Natural killer cell treated with Interleukin-12 subunit alpha and Interleukin-12 subunit beta and Interleukin-15 and Interleukin-18, amount 100 ng/mL, for 72 hours (primary cell): ENCODE results near the gene TMEM79. TPM values are rescaled to one million over a fixed set of nuclear protein-coding genes. Genes with fewer than 3 reads are reported as not detected.

Experiments
- ATAC-seq, 2 donors: fragments of 150-1000 bp; cut with Tn5 transposase in 1 of 2; sonication (Bioruptor Pico), chemical (Tn5 transposase) in 1 of 2; 2 replicates each; pipeline ENCODE4 v1.10.0; 2021
- DNase-seq: peaks from one replicate; pipeline ENCODE4 v3.0.0; 2022; ENCODE audit warnings: low spot score
- H3K27ac Mint-ChIP-seq, 2 donors: 1 replicate in 1 of 2; 2 replicates in 1 of 2; pipeline ENCODE4 v1.8.0; 2022; ENCODE audit warnings: mixed read lengths in 2 of 2, mild to moderate bottlenecking in 1 of 2, moderate library complexity in 1 of 2
- H3K27me3 Mint-ChIP-seq, 2 donors: 1 replicate in 1 of 2; 2 replicates in 1 of 2; pipeline ENCODE4 v1.8.0; 2022; ENCODE audit warnings: mixed read lengths in 2 of 2
- H3K36me3 Mint-ChIP-seq: one replicate; pipeline ENCODE4 v1.8.0; 2022; ENCODE audit warnings: mixed read lengths
- H3K4me1 Mint-ChIP-seq, 2 donors: 1 replicate in 1 of 2; 2 replicates in 1 of 2; pipeline ENCODE4 v1.8.0; 2022; ENCODE audit warnings: low read depth in 2 of 2, mixed read lengths in 2 of 2, mild to moderate bottlenecking in 1 of 2
- H3K4me3 Mint-ChIP-seq: one replicate; pipeline ENCODE4 v1.8.0; 2022; ENCODE audit warnings: mixed read lengths
- H3K9me3 Mint-ChIP-seq: 2 replicates; pipeline ENCODE4 v1.8.0; 2022; ENCODE audit warnings: mixed read lengths
- total RNA-seq, 2 donors: library from RNA; stranded (reverse); gene quantifications; one replicate each; pipeline ENCODE4 v1.2.3, GENCODE V29; 2022

TMEM79 gene
- 10 to 100 TPM in 1 of 2 donors, 1 to 10 TPM in 1; 6.4 to 12.0 TPM for total RNA-seq

DNA sequence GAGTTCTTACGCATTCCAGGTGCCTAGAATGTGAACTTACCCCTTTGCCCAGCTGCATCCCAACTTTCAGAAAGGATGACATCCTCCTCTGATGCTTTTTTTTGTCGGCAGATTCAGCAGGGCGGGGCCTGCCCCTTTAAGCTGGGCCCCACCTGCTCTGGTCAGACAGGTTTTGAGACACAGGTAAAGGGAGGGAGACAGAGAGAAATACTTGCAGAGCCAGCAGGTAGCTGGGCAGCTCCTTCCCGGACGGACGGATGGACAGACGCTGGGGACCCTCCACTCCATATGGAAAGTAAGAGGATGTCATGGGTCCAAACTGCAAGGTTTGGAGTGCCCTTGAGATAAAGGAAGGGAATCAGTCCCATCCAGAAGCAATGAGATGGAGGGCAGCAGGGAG is at the start of gene TMEM79:
TSS of gene TMEM79 (plus strand) at position 214 of the 400 bp plus-strand sequence. CDS start 902 bp downstream, outside the sequence.
- Mint-ChIP-seq H3K4me1 (peaks cover 31 to 35% of the 10 kb centered on the region in 2 donors), H3K27ac (peak within 1 kb of the TSS; percentile 93 to 98), H3K27me3 (no peaks in the 10 kb centered on the region), H3K9me3 (no peaks in the 10 kb centered on the region), H3K36me3 (no peaks in the 10 kb centered on the region), H3K4me3 (peak within 1 kb of the TSS; percentile 99)
- ATAC-seq (no peak), DNase-seq (no peak)

DNA sequence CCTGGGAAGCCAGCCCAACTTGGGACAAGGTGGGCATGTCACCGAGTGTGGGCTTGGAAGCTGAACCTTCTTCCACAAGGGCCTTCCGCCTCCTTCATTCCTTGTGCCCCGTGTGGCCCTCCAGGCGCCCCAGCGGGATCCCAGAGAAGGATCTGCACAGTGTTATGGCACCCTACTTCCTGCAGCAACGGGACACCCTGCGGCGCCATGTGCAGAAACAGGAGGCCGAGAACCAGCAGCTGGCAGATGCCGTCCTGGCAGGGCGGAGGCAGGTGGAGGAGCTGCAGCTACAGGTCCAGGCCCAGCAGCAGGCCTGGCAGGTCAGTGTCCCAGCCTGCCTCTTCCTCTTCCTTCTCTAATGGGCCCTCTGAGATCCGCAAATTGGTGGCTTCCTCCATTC is 48.0 kb upstream of the TMEM79 start:
- no peaks in the 10 kb centered on the region for H3K27me3 Mint-ChIP-seq
- no peak overlapping the region for H3K27ac Mint-ChIP-seq
- H3K4me3 Mint-ChIP-seq, result no peak overlapping the region
- ATAC-seq (no peak), DNase-seq (no peak)
- H3K9me3 Mint-ChIP-seq, result no peaks in the 10 kb centered on the region
- peaks cover 16% of the 10 kb centered on the region for H3K36me3 Mint-ChIP-seq
- H3K4me1 Mint-ChIP-seq, result peaks cover 0 to 8% of the 10 kb centered on the region in 2 donors

DNA sequence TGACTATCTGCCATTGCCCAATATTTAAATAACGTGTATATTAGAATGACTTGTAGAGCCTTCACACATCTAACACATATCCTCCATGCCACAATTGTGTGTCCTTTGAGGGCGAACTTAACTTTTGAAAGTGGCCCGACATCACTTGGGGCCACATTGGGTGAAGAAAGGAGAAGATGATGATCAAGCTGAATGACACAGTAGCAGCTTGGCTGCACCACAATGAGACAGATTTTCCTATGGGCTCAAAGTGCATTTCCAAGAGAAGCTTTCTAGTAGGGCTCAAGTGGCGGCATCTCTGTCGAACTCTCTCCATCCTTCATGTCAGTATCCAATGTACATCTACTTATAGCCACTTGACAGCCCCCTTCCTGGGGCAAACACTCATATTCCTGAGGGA is 45.9 kb upstream of the TMEM79 start:
- H3K36me3 Mint-ChIP-seq, result peaks cover 16% of the 10 kb centered on the region
- H3K27me3 Mint-ChIP-seq, result no peaks in the 10 kb centered on the region
- H3K9me3 Mint-ChIP-seq, result no peaks in the 10 kb centered on the region

DNA sequence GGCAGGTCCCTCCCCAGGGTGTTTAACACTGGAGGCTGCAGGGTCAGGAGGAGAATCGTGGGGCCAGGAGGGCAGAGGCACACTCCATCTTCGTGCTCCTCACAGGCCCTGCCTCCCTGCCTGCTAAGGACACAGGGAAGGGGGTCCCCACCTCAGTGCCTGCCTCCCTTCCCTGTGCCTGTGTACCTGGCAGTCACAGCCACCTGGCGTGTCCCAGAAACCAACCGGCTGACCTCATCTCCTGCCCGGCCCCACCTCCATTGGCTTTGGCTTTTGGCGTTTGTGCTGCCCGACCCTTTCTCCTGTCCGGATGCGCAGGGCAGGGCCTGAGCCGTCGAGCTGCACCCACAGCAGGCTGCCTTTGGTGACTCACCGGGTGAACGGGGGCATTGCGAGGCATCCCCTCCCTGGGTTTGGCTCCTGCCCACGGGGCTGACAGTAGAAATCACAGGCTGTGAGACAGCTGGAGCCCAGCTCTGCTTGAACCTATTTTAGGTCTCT is 42.8 kb upstream of the TMEM79 start:
- Mint-ChIP-seq H3K27me3 (no peaks in the 10 kb centered on the region), H3K4me1 (peaks cover 13 to 20% of the 10 kb centered on the region in 2 donors), H3K9me3 (no peaks in the 10 kb centered on the region), H3K36me3 (peaks cover 16% of the 10 kb centered on the region), H3K27ac (peak overlapping the region in 1 of 2 donors; percentile 37), H3K4me3 (no peak overlapping the region)
- DNase-seq (no peak), ATAC-seq (no peak)

More for the DNA sequence above, 45.9 kb upstream of the TMEM79 start:
- Mint-ChIP-seq H3K4me1 (peaks cover 0 to 9% of the 10 kb centered on the region in 2 donors), H3K4me3 (no peak overlapping the region), H3K27ac (no peak overlapping the region)
- DNase-seq (no peak), ATAC-seq (no peak)

- H3K9me3 Mint-ChIP-seq, result no peaks in the 10 kb centered on the region
- peak within 1 kb of the TSS in 1 of 2 donors; percentile 37 for H3K27ac Mint-ChIP-seq
- H3K4me3 Mint-ChIP-seq, result no peak within 1 kb of the TSS
- no peak for DNase-seq
- peaks cover 15% of the 10 kb centered on the region for H3K36me3 Mint-ChIP-seq
- ATAC-seq, result no peak
- no peaks in the 10 kb centered on the region for H3K27me3 Mint-ChIP-seq
- peaks cover 13 to 20% of the 10 kb centered on the region in 2 donors for H3K4me1 Mint-ChIP-seq
Observed at GRCh38 chr1:156241926-156242325, 42.2 kb upstream of the TMEM79 start, which contains the start of gene BGLAP. Gene BGLAP (plus strand): TSS chr1:156242184. CDS start chr1:156242232, 48 bp downstream.

DNA sequence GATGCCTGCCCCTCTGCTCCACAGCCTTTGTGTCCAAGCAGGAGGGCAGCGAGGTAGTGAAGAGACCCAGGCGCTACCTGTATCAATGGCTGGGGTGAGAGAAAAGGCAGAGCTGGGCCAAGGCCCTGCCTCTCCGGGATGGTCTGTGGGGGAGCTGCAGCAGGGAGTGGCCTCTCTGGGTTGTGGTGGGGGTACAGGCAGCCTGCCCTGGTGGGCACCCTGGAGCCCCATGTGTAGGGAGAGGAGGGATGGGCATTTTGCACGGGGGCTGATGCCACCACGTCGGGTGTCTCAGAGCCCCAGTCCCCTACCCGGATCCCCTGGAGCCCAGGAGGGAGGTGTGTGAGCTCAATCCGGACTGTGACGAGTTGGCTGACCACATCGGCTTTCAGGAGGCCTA is 41.4 kb upstream of the TMEM79 start:
- Mint-ChIP-seq H3K4me3 (no peak overlapping the region), H3K9me3 (no peaks in the 10 kb centered on the region), H3K27ac (no peak overlapping the region), H3K27me3 (no peaks in the 10 kb centered on the region), H3K36me3 (peaks cover 11% of the 10 kb centered on the region), H3K4me1 (peaks cover 13 to 20% of the 10 kb centered on the region in 2 donors)
- ATAC-seq (no peak), DNase-seq (no peak)

- DNase-seq (no peak), ATAC-seq (no peak)
- Mint-ChIP-seq H3K4me1 (peaks cover 13 to 21% of the 10 kb centered on the region in 2 donors), H3K27ac (no peak overlapping the region), H3K9me3 (no peaks in the 10 kb centered on the region), H3K36me3 (peaks cover 6% of the 10 kb centered on the region), H3K27me3 (no peaks in the 10 kb centered on the region), H3K4me3 (no peak overlapping the region)
Observed at GRCh38 chr1:156244126-156244525, 40.0 kb upstream of the TMEM79 start.

- H3K27ac Mint-ChIP-seq, result no peak overlapping the region
Observed at GRCh38 chr1:156244712-156245111, 39.4 kb upstream of the TMEM79 start.

GRCh38 chr1:156245451-156246232 is 38.5 kb upstream of the TMEM79 start:
- H3K27me3 Mint-ChIP-seq, result no peaks in the 10 kb centered on the region
- peak overlapping the region; percentile 81 for H3K4me3 Mint-ChIP-seq
- peaks cover 13 to 21% of the 10 kb centered on the region in 2 donors for H3K4me1 Mint-ChIP-seq
- no peaks in the 10 kb centered on the region for H3K9me3 Mint-ChIP-seq
- DNase-seq (peak; percentile 71), ATAC-seq (peak; percentile 73 to 77)
- peak overlapping the region in 1 of 2 donors; percentile 48 for H3K27ac Mint-ChIP-seq
- no peaks in the 10 kb centered on the region for H3K36me3 Mint-ChIP-seq

More at GRCh38 chr1:156244712-156245111, 39.4 kb upstream of the TMEM79 start:
- ATAC-seq (no peak), DNase-seq (no peak)
- peak overlapping the region; percentile 81 for H3K4me3 Mint-ChIP-seq
- H3K4me1 Mint-ChIP-seq, result peaks cover 13 to 21% of the 10 kb centered on the region in 2 donors
- H3K9me3 Mint-ChIP-seq, result no peaks in the 10 kb centered on the region
- peaks cover 4% of the 10 kb centered on the region for H3K36me3 Mint-ChIP-seq
- no peaks in the 10 kb centered on the region for H3K27me3 Mint-ChIP-seq

GRCh38 chr1:156246241-156246780 is 37.8 kb upstream of the TMEM79 start:
- no peaks in the 10 kb centered on the region for H3K36me3 Mint-ChIP-seq
- no peaks in the 10 kb centered on the region for H3K27me3 Mint-ChIP-seq
- ATAC-seq (no peak), DNase-seq (no peak)
- peaks cover 13 to 18% of the 10 kb centered on the region in 2 donors for H3K4me1 Mint-ChIP-seq
- no peaks in the 10 kb centered on the region for H3K9me3 Mint-ChIP-seq
- no peak overlapping the region for H3K27ac Mint-ChIP-seq
- no peak overlapping the region for H3K4me3 Mint-ChIP-seq

- DNase-seq, result no peak
- Mint-ChIP-seq H3K27ac (no peak overlapping the region), H3K27me3 (no peaks in the 10 kb centered on the region), H3K4me1 (peaks cover 13 to 18% of the 10 kb centered on the region in 2 donors), H3K9me3 (no peaks in the 10 kb centered on the region), H3K36me3 (no peaks in the 10 kb centered on the region), H3K4me3 (no peak overlapping the region)
- no peak for ATAC-seq
Observed at GRCh38 chr1:156246781-156247459, 37.2 kb upstream of the TMEM79 start.

- Mint-ChIP-seq H3K27ac (no peak within 1 kb of the TSS), H3K4me3 (no peak within 1 kb of the TSS), H3K27me3 (no peaks in the 10 kb centered on the region), H3K36me3 (peaks cover 2% of the 10 kb centered on the region), H3K4me1 (peaks cover 13 to 18% of the 10 kb centered on the region in 2 donors), H3K9me3 (no peaks in the 10 kb centered on the region)
- no peak for ATAC-seq
- DNase-seq, result no peak
Observed at GRCh38 chr1:156247460-156248322, 36.4 kb upstream of the TMEM79 start, which contains the start of gene PAQR6. Gene PAQR6 (minus strand): TSS chr1:156248056. CDS start chr1:156246731, 1,325 bp downstream.

DNA sequence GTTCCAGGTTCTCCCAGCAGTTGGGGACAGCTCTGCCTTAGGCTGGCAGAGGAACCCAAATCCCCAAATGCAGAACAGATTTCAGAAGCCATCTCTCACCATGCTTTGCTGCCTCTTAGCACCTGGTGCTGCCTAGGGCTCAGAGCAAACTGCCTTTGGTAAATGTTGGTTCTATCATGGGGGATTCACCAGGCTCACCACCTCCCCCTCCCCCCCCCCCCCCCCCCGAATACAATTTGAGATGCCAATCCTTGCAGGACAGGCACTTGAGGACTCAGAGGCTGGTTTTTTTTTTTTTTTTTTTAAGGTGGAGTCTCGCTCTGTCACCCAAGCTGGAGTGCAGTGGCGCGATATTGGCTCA is 35.8 kb upstream of the TMEM79 start:
- DNase-seq (no peak), ATAC-seq (no peak)
- Mint-ChIP-seq H3K27me3 (no peaks in the 10 kb centered on the region), H3K4me1 (peaks cover 13 to 18% of the 10 kb centered on the region in 2 donors), H3K36me3 (peaks cover 8% of the 10 kb centered on the region), H3K27ac (no peak overlapping the region), H3K9me3 (no peaks in the 10 kb centered on the region), H3K4me3 (no peak overlapping the region)
